ENCODE data around the gene ZNRF3.
"Not testable (repeated sequence)": the region's sequence is repeated elsewhere in the genome, so short reads cannot be mapped to it uniquely, and the experiment has no call there.

ZNRF3 gene

GRCh38 chr22:28882878-28883656, at the start of gene ZNRF3:
TSS of gene ZNRF3 (plus strand) at chr22:28883572. CDS start at chr22:28883767, 195 bp downstream.
- peak; percentile 77 to 96 (median 92) for DNase-seq

DNA sequence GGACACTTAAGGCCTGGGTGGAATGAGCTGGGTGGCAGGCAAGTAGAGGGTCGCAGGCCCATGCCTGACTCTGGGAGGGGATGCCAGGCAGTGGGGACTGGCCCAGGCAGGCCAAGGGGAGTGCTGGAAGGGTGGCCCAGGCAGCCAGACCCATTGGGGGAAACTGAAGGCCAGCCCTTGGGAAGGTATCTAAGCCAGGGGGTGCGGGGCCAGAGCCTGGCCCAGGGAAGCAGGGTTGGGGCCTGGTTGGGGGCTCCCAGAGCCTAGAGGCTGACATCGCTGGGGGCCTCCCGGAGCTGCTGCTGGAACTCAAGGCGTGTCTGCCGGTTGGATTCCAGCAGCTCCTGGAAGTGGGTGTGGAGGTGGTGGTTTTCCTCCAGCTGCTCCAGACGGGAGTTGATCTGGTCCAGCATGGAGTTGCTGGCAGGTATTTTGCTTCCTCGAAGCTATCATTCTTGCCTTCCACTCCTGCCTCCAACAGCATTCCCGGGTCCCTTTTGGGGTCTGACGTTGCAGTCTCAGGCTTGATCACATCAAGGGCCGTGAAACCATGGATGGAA, 47.7 kb upstream of the ZNRF3 start:
- DNase-seq, result no peak

DNA sequence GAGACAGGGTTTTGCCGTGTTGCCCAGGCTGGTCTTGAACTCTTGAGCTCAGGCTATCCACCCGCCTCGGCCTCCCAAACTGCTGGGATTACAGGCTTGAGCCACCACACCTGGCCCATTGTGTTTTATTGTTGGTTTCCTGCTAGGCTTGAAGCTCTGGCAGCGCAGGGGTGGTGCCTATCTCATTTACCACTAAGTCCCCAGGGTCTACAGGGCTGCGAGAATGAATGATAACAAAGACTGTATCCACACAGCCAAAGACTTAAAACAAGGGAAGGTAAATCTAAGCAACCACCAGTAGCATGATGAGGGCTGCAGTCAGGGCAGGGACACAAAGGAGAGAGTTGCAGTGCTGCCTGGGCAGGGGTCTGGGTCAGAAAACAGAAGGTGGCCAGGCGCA, 45.7 kb upstream of the ZNRF3 start:
- DNase-seq, result no peak

DNA sequence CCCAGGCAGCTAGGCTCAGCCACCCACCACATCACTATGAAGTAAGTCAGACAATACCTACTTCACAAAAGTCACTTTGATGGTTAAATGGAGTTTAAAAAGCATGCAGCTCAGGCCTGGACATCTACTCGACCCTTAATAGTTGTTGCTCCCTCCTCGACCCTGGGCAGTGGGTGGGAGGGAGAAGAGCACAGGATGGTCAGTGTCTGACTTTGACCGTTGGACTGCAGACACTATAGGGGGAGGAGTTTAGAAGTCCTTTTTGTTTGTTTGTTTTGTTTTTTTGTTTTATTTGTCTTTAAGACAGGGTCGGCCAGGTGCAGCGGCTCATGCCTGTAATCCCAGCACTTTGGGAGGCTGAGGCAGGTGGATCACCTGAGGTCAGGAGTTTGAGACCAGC, 44.4 kb upstream of the ZNRF3 start:
- DNase-seq, result no peak

DNA sequence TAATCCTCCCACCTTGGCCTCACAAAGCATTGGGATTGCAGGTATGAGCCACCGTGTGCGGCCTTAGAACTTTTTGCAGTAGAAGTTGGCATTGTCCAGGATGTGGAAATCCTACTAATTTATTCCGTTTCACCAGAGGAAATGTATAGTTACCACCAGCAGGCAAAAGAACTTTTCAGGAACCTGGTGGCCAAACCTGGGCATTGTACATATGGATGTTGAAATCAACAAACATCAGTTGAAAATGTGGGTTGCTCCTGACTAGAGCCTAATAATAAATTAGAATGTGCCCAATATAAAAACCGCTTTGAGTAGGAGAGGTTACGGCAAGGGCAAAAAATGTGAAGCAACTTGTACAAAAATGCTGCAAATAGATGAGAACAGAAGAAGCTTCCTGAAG, 42.3 kb upstream of the ZNRF3 start:
- no peak for DNase-seq

DNA sequence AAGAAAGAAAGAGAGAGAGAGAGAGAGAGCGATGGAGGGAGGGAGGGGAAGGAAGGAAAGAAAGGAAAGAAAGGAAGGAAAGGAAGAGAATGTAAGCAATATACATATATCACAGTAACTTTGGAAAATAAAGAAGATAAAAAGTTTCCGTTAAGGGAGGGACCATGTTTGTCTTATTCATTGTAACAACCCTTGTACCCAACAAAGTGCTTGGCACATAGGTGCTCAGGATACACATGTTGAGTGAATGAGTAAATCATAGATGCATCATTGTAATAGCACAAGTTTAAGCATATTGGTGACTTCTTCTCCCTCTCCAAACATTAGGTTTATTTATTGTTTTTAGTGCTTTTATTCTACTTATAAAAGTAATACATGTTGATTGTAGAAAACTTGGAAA, 39.7 kb upstream of the ZNRF3 start:
- no peak for DNase-seq

- DNase-seq, result not testable (repeated sequence)
Measured at GRCh38 chr22:28844277-28844676, 39.1 kb upstream of the ZNRF3 start.

GRCh38 chr22:28846994-28847393, 36.4 kb upstream of the ZNRF3 start:
- DNase-seq, result no peak

DNA sequence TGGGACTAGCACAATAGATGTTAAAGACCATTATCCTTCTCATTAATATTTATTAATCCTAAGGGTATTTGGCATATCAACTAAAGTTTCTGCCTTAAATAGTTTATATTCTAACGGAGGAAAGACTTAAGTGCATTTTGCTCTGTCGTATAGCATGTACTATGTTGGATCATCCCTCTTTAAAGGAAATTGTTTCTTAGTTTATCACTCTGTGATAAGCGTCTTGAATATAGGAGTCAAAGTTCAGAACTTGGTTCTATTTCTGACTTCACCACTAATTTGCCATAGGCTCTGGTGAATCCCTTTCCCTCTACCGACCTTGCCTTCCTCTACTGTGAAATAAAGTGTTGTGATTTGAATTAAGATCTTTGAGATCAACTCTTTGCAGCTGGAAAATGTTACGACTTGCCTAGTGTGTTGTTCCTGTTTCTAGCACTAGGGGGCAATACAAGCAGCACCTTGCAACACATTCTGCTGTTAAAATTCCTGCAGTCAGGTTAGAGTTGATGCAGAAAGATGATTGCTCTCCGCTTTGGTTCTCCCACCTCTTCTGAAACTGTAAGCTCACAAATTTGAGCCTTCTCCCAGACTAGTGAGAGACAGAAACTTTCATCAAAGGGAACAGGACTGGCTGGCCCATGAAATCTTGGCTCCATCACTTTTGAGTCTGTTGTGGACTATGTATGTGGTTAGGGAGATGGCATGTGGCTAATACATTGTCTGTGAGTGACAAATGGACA, 27.8 kb upstream of the ZNRF3 start:
- peak in 10 of 14 donors; percentile 0 to 56 (median 13) for DNase-seq

DNA sequence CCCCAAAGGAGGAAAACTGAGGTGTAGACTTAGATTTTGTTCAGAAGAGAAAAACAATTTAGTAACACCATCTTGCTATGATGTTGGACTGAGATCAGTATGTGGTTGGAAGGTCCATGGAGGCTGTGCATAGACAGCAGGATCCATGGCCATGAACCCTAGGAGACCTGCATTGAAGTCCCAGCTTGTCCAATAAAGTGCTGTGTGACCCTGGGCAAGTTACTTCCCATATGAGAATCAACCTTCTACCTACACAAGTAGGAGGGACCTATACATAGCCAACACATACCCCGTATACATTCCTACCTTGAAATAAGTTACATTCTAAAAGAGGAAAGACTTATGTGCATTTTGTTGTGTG, 27.3 kb upstream of the ZNRF3 start:
- no peak for DNase-seq

DNA sequence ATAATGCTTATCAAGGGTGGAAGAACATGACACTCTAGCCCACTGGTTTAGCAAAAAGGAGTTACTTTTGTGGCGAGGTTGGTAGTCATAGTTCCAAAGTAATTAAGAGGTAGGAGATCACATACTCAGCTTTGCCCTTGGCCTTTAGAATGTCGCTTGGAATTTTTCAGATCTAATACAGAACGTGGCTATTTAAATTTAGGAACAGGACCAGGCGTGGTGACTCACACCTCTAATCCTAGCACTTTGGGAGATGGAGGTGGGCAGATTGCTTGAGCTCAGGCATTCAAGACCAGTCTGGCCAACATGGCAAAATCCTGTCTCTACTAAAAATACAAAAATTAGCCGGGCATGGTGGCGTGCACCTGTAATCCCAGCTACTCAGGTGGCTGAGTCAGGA, 26.1 kb upstream of the ZNRF3 start:
- DNase-seq, result peak in 1 of 14 donors; percentile 35

DNA sequence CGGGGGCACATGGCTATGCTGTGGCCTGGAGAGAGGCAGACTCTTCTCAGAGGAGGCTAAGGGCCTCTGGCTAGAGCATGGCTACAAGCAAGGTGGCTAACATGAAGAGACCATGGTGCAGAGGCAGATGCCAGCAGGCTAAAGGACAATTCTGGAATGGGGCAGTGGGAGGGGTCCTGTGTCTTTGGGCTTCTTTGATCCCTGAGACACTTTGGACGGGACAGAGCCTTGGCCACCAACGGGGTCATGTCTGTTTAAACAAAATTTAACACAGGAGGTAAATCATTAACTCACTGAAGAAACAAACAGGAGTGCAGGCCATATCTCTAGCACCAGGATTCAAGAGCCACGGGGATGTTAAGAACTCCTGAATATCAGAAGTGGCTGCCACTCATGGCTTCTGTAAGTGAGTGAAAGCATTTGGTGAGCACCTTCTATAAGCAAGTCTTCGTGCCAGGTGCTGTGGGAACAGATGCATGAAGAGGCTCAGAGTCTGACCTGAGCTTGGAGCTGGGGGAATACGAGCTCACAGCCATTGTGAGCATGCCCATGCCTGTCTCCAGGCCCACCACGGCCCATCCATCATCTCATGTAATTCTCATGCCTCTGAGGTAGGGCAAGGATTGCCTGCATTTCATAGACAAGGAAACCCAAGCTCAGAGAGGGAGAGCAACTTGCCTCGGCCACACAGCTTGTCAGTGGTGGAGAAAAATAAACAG, 18.3 kb upstream of the ZNRF3 start:
- DNase-seq, result no peak

DNA sequence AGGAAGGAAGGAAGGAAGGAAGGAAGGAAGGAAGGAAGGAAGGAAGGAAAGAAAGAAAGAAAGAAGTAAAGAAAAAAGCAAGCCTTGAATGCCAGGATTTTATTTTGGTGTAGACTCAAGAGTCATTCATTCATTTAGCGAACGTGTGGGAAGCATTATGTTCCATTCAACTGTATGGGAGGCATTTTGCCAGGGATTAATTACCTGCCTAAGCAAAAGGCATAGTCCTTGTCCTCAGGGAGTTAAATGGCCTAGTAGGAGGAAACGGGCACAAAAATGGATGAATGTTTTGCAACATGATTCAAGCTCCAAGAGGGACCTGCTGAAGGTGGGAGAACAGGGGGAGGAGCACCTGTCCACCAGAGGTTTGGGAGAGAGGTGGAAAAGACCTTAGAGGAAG, 16.2 kb upstream of the ZNRF3 start:
- no peak for DNase-seq

DNA sequence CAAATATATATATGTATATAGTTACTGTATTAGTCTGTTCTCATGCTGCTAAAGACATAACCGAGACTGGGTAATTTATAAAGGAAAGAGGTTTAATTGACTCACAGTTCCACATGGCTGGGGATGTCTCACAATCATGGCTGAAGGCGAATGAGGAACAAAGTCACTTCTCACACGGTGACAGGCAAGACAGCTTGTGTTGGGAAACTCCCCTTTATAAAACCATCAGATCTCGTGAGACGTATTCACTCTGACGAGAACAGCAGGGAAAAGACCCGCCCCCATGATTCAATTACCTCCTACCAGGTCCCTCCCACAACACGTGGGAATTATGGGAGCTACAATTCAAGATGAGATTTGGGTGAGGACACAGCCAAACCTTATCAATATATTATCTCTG, 15.0 kb upstream of the ZNRF3 start:
- not testable (repeated sequence) for DNase-seq

DNA sequence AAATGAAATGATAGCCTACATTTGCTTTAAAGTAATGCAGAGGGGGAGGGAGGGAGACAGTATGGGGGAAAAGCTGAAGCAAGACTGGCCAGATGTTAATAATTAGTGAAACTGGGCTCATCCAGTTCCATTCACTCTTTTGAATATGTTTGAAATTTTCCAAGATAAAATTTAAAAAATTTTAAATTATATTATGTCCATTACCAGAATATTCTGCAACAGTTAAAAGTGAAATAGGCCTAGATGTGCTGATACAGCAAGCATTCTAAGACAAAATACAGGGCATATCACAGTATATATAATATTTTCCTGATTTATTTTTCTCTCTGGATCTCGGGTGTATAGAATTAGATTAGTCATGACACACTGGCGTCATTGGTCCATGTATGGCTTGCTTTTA, 13.6 kb upstream of the ZNRF3 start:
- no peak for DNase-seq

DNA sequence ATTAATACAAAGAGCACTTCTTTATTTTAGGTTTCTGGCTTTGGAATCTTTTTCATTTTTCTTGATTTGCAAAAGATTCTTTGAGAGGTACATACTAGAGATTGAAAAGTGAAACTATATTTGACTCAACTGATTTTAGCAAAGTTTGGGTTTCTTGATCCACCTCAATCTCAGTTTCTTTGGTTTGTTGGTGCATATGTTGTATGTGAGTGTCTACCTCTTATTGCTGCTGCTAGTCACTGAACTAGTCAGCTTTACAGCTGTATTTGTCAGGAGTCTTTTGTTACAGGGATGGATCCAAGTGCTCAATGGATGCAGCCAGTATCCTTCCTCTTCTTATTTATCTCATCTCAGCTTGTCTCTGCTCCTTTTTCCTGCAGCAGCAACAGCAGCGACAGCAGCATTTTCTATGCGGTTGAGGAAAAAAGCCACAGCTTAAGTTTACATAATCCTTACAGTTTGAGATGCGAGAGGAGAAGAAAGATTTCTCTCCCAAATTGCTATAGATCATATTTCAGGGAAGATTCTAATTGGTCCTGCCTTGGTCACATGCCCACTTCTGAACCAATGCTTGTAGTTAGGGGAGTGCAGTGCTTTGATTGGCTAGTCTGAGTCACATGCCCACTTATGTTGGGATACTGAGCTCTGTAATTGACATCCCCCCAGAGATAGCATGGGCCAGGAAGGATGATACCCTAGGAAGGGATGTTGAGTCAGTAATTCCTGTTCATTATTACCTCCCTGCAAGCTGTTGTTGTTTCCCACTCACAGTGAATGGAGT, 10.0 kb upstream of the ZNRF3 start:
- no peak for DNase-seq

GRCh38 chr22:28874061-28874460, 9.3 kb upstream of the ZNRF3 start:
- no peak for DNase-seq

GRCh38 chr22:28874811-28875320, 8.5 kb upstream of the ZNRF3 start:
- DNase-seq, result no peak

DNA sequence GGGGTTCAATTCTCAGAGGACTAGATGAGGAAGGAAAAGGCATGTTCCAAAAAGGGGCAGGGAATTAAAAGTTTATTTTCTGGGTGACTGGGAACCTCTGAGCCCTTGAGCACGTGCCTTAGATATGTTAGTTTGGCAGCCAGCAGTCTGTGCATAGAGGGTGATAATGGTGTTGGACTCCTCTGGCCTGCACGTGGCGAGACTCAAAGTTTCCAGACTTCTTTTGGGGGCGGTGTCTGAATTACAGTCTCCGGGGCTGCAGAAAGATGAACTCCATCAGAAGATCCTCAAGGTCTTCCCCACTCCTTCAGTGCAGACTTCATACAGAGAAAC, 861 bp upstream of the ZNRF3 start:
- DNase-seq, result no peak

GRCh38 chr22:28883657-28883916, 215 bp downstream of the ZNRF3 start:
- DNase-seq, result no peak

GRCh38 chr22:28883917-28884746, 760 bp downstream of the ZNRF3 start:
- peak in 2 of 14 donors; percentile 33 to 45 for DNase-seq
